KG1 (cell line): ENCODE data around the gene LTF.

ENCODE experiments used
- DNase-seq: peaks from one replicate; lab custom pipeline; 2025; lab: John Stamatoyannopoulos, UW

LTF gene

GRCh38 chr3:46468753-46469600, 4.3 kb upstream of the LTF start:
- DNase-seq = no peak

DNA sequence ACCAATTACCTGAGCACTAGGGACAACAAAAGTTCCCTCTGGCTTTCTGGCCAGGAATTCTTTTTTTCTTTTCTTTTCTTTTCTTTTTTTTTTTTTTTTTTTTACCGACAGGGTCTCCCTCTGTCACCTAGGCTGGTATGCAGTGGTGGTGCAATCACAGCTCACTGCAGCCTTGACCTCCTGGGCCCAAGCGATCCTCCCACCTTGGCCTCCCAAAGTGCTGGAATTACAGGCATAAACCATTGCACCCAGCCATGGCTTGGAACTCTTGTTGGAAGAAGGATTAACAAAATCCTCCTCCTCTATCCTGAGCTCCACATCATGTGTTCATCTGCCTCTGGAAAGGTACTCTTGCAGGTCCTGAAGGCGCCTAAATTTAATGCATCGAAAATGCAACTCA, 2.9 kb upstream of the LTF start:
- no peak for DNase-seq

DNA sequence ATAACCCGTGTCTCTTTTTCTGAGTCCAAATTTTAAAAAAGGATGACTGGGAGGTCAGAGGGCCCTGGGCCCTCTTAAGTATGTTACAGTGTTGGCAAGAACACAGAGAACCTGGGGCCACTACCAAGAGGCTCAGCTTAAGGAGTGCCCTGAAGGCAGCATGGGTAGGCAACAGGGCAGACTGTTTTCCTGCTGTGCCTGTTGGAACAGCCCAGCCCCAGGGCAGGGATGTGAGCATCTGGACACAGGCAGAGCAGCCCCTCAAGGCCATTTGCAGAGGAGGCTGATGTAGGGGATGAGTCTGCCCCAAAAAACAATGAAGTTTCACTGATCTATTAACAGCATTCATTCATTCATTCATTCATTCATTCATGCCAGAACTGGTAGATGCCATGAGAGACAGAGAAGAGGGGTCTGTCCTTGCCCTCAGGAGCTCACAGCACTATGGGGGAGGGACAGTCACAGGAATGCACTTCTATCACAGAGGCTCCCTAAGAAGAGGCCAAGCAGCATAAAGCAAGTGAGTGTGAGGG, 2.2 kb upstream of the LTF start:
- DNase-seq = no peak

DNA sequence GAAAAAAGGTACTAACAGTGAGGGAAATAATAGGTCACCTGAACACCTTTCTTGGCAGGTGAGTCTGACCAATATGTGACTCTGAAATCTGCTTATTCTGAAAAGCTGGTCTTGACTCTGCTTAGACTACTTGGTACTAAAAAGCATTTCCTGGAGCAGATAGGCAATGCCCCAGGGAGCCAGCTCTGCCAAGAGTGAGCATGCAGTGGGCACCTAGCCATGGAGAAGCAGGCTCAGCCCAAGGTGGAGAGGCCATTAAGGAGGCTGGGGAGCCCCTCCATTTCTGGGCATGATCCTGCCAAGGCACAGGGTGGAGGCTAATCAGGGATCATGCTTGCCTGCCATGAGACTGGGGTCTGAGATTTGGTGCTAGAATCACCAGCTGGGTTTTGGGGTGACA, 1.6 kb upstream of the LTF start:
- DNase-seq = no peak

GRCh38 chr3:46465196-46465520, 453 bp upstream of the LTF start:
- no peak for DNase-seq

DNA sequence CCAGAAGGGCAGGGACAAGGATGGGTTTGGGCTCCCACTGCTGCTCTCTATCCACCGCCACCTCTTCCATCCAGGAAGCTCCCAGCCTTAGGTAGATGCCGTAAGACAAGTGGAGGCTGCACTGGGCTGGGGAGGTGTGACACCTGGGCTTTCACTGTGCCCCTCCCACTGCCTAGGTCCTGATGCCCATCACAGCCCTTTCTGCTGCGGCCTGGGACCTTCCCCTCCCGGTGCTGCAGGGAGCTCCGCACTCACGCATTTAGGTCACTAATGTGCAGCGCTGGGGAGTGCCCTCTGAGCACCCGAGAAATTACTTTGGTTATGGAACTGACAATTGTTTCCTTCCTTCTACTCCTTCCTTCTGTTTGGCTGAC, 850 bp downstream of the LTF start:
- no peak for DNase-seq

- DNase-seq = no peak
These were observed 1.4 kb downstream of the LTF start for GRCh38 chr3:46463120-46463867.

- DNase-seq = no peak
These were observed 2.2 kb downstream of the LTF start for GRCh38 chr3:46462511-46462910.

- no peak for DNase-seq
These were observed 2.6 kb downstream of the LTF start for GRCh38 chr3:46462111-46462510.

DNA sequence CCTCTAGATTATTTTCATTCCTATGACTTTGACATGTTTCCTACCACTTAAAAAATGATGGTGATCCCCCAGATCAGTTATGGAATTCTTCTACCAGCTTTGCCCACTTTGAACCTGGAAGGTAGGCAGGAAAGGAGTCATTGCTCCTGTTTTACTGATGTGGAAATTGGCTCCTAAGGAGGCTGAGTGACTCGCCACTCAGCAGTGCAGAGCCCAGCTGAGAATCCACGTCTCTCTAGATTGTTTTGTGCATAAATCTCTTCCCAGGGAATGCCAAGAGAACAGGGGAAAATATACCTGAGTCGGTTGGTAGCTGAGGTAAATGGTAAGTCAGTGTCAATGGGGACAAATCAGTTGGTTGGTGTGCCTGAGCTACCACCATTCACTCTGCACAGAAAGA, 4.7 kb downstream of the LTF start:
- no peak for DNase-seq

DNA sequence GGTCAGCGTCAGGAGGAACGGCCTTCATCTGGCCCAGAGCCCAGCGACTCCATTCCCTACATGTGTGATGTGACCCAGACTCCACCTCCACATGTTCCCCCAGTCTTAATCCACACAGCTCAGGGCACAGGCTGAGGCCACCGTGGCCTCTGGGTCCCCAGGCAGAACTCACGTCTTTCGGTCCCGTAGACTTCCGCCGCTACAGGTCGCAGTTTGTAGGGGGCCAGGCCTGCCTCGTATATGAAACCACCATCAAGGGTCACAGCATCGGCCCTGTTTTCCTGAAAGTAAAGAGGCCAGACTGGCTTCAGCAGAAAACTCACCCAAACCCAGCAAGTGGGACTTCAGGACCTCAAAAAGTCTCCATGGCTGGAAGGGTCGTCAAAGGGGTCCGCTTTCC, 8.6 kb downstream of the LTF start:
- no peak for DNase-seq

GRCh38 chr3:46455231-46456115, 9.2 kb downstream of the LTF start:
- no peak for DNase-seq

DNA sequence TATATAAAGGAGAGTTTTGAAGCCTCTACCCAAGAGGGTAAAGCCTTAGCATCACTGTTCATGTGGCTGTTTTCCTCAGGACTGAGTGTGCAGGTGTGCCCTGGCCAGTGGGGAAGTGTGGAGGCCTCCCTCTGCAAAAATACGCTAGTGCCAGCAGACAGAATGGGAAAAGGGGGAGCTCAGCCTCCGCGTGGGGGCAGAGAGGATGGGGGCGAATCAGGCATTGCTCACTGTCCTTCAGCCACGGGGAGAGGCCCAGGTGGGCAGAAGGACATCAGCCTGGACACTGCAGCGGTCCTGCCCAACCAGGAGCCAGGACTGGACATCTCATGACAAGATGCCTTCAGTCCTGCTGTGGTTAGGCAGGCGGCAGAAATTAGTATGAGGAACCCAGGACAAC, 10.1 kb downstream of the LTF start:
- no peak for DNase-seq

DNA sequence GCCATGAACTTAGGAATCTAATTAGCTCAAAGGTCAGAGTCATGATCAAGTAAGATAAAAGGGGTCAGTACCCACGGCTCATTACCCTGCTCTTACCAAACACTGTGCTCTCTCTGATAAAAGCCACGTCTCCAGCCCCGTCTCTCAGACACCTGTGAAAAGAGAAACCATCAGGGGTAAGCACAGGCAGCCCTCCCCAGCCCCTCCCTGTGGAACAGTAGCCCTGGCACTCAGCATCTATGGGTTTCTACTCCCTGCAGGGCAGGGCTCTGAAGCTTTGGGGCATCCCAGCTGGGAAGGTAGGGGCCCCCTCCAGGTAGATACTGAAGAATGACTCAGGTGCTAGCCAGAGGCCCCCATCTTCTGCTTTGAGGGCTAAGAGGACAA, 10.5 kb downstream of the LTF start:
- DNase-seq = no peak

- no peak for DNase-seq
These were observed 11.0 kb downstream of the LTF start for GRCh38 chr3:46453526-46454208.

DNA sequence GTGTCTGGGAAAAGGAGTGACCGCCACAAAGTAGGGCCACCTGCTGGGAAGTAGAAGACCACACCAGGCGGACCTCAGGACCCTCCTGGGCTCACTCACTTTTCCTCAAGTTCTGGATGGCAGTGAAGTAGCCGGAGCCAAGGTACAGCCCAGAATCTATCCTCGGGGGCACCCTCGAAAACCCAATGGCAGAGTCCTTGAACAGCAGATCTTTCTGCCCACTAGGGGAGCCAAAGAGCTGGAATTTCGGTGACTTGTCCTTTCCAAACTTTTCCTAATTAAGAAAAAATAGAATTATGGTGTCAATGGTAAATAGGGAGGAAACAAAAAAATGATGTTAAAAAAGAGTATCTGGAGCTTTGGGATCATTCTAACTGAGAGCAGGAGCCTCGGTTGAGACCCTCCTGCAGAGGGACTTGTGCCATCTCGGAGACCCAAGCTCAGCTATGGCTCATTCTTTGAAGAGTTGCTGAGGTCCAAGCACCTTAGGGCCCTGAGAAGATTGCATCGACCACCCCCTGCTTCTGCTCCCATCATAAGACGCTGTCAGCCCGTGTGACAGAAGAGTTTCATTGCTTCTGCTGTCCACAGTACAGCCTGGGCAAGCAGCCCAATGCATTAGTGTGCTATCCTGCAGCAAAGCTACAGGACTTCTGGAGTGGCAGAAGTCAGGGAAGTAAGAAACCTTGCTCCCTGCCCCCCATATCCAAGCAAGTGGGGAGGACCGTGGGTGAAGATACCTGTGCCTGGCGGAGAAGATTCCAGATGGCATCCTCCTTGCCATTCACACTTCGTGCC, 14.8 kb downstream of the LTF start:
- DNase-seq = no peak

DNA sequence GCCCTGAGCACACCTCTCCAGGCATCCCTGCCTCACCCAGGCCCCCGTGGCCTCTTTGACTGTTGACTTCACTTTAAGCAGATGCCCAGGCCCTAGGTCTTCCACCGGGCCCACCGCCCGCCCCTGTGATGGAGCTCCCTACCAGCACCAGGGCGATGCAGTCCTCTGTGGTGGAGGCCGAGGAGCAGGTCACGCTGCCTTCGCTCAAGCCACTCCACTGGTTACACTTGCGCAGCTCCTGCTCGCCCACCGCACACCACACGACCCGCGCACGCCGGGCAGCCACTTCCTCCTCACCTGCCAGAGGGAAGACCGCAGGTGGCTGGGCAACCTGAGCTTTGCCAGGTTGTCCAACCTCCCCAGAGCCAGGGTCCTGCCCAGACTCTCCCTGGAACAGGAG, 16.0 kb downstream of the LTF start:
- no peak for DNase-seq

- DNase-seq = no peak
These were observed 17.3 kb downstream of the LTF start for GRCh38 chr3:46447228-46447985.

DNA sequence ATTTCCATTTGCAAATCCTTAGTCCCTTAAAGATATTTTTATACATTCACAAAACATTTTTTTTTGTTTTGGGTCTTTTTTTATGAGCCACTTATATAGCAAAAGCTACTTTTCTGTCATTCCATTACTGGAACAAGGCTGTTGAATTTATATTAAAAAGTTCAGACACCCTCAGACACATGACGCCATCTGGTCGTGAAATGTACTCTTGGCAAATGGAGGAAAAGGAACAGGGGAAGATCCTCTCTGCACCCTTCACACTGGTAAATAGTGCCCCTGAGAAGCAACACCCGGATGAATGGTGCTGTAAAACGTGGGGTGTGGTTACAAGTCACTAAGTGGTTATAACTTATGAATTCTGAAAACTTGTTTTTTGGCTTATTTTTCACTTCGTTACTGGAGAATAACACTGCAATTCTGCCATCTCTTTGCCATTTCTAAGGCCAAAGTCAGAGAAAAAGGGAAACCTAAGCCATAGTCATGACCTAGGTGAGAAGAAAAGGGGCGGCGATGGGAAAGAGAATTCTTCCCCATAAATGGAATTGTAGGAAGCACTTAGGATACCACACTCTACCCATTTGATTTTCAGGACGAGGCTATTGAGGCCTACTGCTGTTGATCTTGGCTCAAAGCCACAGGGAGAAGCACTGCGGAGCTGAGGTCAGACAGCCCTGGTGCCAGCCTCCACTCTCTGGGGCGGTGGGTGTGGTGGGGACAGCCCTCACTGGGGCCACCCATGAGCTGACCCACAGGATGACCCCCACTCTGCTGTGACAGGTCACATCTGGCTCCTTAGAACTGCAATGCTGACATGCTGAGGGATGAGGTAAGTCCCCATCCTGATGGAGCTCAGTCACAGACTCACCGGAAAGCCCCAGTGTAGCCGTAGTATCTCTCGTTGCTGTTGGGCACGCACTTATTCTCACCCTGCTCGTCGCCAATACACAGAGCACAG, 21.9 kb downstream of the LTF start:
- DNase-seq = no peak
